ENCODE measurements around the gene TSPYL1.

The TSPYL1 gene

DNA sequence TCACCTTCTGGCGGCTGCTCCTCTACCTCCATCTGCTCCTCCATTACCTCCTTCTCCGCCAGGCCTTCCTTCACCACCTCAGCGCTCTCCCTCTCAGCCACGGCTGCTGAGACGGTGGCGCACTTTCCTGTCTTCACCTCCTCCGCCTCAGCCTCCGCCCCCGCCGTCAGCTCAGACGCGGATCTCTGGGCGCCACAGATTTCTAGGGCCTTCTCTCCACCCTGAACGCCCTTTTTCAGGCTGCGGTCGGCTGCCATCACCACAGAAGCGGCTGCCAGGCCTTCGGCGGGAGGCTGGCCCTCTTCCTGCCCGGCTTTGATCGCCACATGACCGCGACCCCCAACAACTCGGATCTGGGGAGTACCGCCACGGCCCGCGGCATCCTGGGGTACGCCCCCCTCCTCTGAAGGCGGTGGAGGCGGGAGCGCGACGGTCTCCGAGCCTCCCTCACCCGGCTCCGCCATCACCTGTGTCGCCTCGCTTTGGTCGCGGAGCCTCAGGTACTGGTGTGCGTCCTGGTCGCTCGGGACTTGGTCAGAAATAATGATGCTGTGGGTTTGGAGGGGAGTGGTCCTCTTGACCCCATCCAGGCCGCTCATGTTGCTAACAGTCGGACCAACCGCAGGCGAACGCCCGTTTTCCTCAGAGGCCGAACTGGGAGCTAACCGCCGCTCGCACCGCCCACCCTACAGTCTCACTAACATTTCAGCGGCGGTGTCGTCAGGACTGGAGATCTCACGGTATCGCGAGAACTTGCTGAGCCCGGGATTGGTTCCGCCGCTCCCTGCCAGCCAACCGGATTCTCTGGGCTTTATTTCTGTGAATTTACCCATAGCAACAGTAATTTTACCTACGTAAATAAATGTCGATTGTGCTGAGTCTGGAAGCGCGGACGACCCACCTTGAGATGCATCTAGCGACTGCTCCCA, at the start of gene TSPYL1:
Gene TSPYL1, minus strand, starts transcription at position 699 of the 929 bp plus-strand sequence. Its CDS starts 100 bp downstream, at position 599.
- Mint-ChIP-seq H3K27me3 (ENCODE audit: low read depth, poor library complexity) (no peaks in the 10 kb centered on the region), H3K4me3 (peak within 1 kb of the TSS; percentile 95), H3K27ac (peak within 1 kb of the TSS; percentile 100), H3K9me3 (no peaks in the 10 kb centered on the region), H3K4me1 (peaks cover 67% of the 10 kb centered on the region), H3K36me3 (ENCODE audit: low read depth) (peaks cover 41% of the 10 kb centered on the region)
- peak; percentile 94 for DNase-seq
- TF ChIP-seq, protein P1, sequence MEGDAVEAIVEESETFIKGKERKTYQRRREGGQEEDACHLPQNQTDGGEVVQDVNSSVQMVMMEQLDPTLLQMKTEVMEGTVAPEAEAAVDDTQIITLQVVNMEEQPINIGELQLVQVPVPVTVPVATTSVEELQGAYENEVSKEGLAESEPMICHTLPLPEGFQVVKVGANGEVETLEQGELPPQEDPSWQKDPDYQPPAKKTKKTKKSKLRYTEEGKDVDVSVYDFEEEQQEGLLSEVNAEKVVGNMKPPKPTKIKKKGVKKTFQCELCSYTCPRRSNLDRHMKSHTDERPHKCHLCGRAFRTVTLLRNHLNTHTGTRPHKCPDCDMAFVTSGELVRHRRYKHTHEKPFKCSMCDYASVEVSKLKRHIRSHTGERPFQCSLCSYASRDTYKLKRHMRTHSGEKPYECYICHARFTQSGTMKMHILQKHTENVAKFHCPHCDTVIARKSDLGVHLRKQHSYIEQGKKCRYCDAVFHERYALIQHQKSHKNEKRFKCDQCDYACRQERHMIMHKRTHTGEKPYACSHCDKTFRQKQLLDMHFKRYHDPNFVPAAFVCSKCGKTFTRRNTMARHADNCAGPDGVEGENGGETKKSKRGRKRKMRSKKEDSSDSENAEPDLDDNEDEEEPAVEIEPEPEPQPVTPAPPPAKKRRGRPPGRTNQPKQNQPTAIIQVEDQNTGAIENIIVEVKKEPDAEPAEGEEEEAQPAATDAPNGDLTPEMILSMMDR (IDR thresholded peaks at IDR 0.05): no peak

- Mint-ChIP-seq H3K9me3 (no peaks in the 10 kb centered on the region), H3K36me3 (ENCODE audit: low read depth) (peaks cover 15% of the 10 kb centered on the region), H3K27me3 (ENCODE audit: low read depth, poor library complexity) (peaks cover 2% of the 10 kb centered on the region), H3K4me1 (peaks cover 19% of the 10 kb centered on the region), H3K4me3 (no peak overlapping the region), H3K27ac (no peak overlapping the region)
- TF ChIP-seq, protein P1 (IDR thresholded peaks at IDR 0.05): no peak
- no peak for DNase-seq
Measured at GRCh38 chr6:116329156-116329555, 49.4 kb upstream of the TSPYL1 start.

DNA sequence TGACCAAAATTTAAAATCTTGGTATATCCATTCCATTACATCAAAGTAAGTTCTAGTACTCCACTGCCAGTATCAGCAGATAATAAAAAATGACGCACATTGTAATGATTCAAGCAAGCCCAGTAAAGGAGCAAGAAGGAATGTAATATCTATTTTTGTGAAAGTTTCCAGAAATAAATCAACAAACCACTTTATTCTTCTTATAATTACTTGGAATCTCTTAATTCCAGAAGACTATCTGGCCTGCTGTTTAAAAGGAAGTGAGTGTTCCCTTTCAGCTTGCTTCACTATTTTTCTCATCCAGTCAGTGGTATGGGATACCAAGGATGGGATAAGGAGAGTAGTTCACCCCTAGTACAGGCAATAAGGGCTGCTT, 48.8 kb upstream of the TSPYL1 start:
- Mint-ChIP-seq H3K4me3 (no peak overlapping the region), H3K27me3 (ENCODE audit: low read depth, poor library complexity) (peaks cover 2% of the 10 kb centered on the region), H3K9me3 (no peaks in the 10 kb centered on the region), H3K36me3 (ENCODE audit: low read depth) (peaks cover 10% of the 10 kb centered on the region), H3K4me1 (peaks cover 19% of the 10 kb centered on the region), H3K27ac (no peak overlapping the region)
- TF ChIP-seq, protein P1 (IDR thresholded peaks at IDR 0.05): no peak
- no peak for DNase-seq

DNA sequence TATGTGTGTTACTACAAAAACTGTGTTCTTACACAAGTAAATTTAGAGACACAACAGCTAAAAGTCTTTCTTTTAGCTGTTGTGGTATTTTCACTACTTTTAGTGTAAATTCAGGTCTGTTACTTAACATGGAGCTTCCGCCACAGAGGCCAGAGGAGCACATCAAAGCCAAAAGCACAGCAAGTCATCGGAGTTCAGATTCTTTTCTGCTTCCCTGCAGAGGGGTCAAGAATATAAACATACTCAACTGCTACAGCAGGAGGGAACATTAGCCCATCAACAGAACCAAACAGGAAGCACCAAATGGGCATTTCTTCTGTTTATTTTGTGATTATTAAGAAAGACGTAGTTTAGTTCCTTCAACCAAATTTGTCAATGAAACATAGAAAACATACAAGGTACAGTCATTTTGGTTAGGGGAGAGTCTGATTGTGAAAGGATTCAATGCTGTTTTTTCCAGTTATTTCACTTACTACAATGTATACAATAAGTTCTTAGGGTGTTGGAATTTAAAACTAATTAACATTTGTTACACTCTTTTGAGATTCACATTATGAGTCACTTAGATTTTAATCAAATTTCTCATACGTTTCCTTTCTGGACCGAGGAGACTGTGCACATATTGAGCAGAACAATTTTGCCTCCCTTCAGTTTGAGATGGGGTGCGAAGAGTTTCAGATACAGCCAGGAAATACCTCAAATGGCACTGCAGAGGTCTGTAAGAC, 48.2 kb upstream of the TSPYL1 start:
- peaks cover 7% of the 10 kb centered on the region for H3K36me3 Mint-ChIP-seq (ENCODE audit: low read depth)
- peaks cover 2% of the 10 kb centered on the region for H3K27me3 Mint-ChIP-seq (ENCODE audit: low read depth, poor library complexity)
- peak overlapping the region; percentile 94 for H3K27ac Mint-ChIP-seq
- H3K4me3 Mint-ChIP-seq: no peak overlapping the region
- peaks cover 19% of the 10 kb centered on the region for H3K4me1 Mint-ChIP-seq
- no peak for DNase-seq
- TF ChIP-seq, protein P1 (IDR thresholded peaks at IDR 0.05): no peak
- H3K9me3 Mint-ChIP-seq: no peaks in the 10 kb centered on the region

GRCh38 chr6:116326996-116327395, 47.3 kb upstream of the TSPYL1 start:
- Mint-ChIP-seq H3K9me3 (no peaks in the 10 kb centered on the region), H3K36me3 (ENCODE audit: low read depth) (peaks cover 6% of the 10 kb centered on the region), H3K27me3 (ENCODE audit: low read depth, poor library complexity) (peaks cover 2% of the 10 kb centered on the region), H3K27ac (no peak overlapping the region), H3K4me1 (peaks cover 19% of the 10 kb centered on the region), H3K4me3 (no peak overlapping the region)
- DNase-seq: no peak
- TF ChIP-seq, protein P1 (IDR thresholded peaks at IDR 0.05): no peak

Measured in nephron progenitor cell (in vitro differentiated cells).